Nephron (organoid): ENCODE measurements around the gene INSL3.

Experiments
- H3K27ac Mint-ChIP-seq, 3 experiments: 2 replicates each; pipeline ENCODE4 v1.8.0; 2020; ENCODE audit warnings: mixed read lengths in 3 of 3, mild to moderate bottlenecking in 2 of 3, moderate library complexity in 1 of 3
- H3K27me3 Mint-ChIP-seq: 2 replicates; pipeline ENCODE4 v1.8.0; 2021; ENCODE audit warnings: low read depth, mild to moderate bottlenecking, moderate library complexity, mixed read lengths
- H3K36me3 Mint-ChIP-seq: 2 replicates; pipeline ENCODE4 v1.8.0; 2020; ENCODE audit warnings: low read depth, mixed read lengths
- H3K4me1 Mint-ChIP-seq: 2 replicates; pipeline ENCODE4 v1.8.0; 2020; ENCODE audit warnings: mixed read lengths
- H3K4me3 Mint-ChIP-seq, 3 experiments: 2 replicates each; pipeline ENCODE4 v1.8.0; 2020; ENCODE audit warnings: mild to moderate bottlenecking in 3 of 3, mixed read lengths in 3 of 3, moderate library complexity in 2 of 3
- H3K9me3 Mint-ChIP-seq: 2 replicates; pipeline ENCODE4 v1.8.0; 2020; ENCODE audit warnings: mixed read lengths
- TF ChIP-seq, protein P1 (sequence below), 3 experiments: fragments of 200-600 bp; sonication (generic); IDR thresholded peaks; one replicate each; pipeline ENCODE4 v1.5.0; 2021; ENCODE audit warnings: antibody characterized with exemption in 3 of 3; ENCODE audit not compliant: unreplicated experiment in 3 of 3

Gene INSL3

GRCh38 chr19:17821190-17821589 is at the start of gene INSL3:
Gene INSL3 (minus strand): TSS chr19:17821519. CDS start chr19:17821506, 13 bp downstream.
- TF ChIP-seq, protein P1, sequence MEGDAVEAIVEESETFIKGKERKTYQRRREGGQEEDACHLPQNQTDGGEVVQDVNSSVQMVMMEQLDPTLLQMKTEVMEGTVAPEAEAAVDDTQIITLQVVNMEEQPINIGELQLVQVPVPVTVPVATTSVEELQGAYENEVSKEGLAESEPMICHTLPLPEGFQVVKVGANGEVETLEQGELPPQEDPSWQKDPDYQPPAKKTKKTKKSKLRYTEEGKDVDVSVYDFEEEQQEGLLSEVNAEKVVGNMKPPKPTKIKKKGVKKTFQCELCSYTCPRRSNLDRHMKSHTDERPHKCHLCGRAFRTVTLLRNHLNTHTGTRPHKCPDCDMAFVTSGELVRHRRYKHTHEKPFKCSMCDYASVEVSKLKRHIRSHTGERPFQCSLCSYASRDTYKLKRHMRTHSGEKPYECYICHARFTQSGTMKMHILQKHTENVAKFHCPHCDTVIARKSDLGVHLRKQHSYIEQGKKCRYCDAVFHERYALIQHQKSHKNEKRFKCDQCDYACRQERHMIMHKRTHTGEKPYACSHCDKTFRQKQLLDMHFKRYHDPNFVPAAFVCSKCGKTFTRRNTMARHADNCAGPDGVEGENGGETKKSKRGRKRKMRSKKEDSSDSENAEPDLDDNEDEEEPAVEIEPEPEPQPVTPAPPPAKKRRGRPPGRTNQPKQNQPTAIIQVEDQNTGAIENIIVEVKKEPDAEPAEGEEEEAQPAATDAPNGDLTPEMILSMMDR (IDR thresholded peaks at IDR 0.05; ENCODE audit: unreplicated experiment in 3 of 3) = no peak
- Mint-ChIP-seq H3K36me3 (no peaks in the 10 kb centered on the region), H3K9me3 (no peaks in the 10 kb centered on the region), H3K4me3 (no peak within 1 kb of the TSS), H3K27ac (no peak within 1 kb of the TSS), H3K27me3 (peaks cover 4% of the 10 kb centered on the region), H3K4me1 (no peaks in the 10 kb centered on the region)

GRCh38 chr19:17869114-17869608 is 47.8 kb upstream of the INSL3 start:
- H3K27ac Mint-ChIP-seq = no peak overlapping the region
- no peaks in the 10 kb centered on the region for H3K4me1 Mint-ChIP-seq
- H3K36me3 Mint-ChIP-seq = peaks cover 13% of the 10 kb centered on the region
- H3K27me3 Mint-ChIP-seq = peaks cover 67% of the 10 kb centered on the region
- TF ChIP-seq, protein P1 (IDR thresholded peaks at IDR 0.05; ENCODE audit: unreplicated experiment in 3 of 3) = no peak
- H3K9me3 Mint-ChIP-seq = no peaks in the 10 kb centered on the region
- no peak overlapping the region for H3K4me3 Mint-ChIP-seq

GRCh38 chr19:17868669-17869068 is 47.4 kb upstream of the INSL3 start:
- TF ChIP-seq, protein P1 (IDR thresholded peaks at IDR 0.05; ENCODE audit: unreplicated experiment in 3 of 3) = no peak
- Mint-ChIP-seq H3K9me3 (no peaks in the 10 kb centered on the region), H3K27me3 (peaks cover 62% of the 10 kb centered on the region), H3K4me3 (no peak overlapping the region), H3K4me1 (no peaks in the 10 kb centered on the region), H3K36me3 (peaks cover 18% of the 10 kb centered on the region), H3K27ac (no peak overlapping the region)

DNA sequence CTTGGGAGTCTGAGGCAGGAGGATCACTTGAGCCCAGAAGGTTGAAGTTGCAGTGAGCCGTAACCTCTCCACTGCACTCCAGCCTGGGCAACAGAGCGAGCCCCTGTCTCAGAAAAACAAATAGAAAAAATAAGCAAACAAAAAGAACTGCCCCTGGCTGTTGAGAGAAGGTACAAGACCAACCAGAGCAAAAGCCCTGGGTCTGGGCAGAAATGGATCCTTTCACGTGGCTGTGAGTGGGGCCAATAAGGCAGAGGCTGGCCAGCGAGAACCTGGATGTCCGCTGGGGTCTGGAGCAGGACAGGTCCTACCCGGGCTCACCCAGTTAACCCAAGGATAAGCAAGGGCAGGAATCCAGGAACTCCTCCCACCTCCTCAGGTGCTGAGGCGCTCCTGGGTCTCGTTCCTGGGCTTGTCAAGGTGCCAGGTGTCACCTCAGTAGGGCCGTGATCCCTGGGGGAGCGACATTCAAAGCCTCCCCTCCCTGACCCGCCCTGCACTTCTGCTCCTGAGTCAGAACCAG is 45.7 kb upstream of the INSL3 start:
- Mint-ChIP-seq H3K4me1 (no peaks in the 10 kb centered on the region), H3K9me3 (no peaks in the 10 kb centered on the region), H3K27ac (no peak overlapping the region), H3K36me3 (peaks cover 27% of the 10 kb centered on the region), H3K4me3 (no peak overlapping the region), H3K27me3 (peaks cover 47% of the 10 kb centered on the region)
- TF ChIP-seq, protein P1 (IDR thresholded peaks at IDR 0.05; ENCODE audit: unreplicated experiment in 3 of 3) = no peak

GRCh38 chr19:17866312-17866963 is 45.1 kb upstream of the INSL3 start:
- no peaks in the 10 kb centered on the region for H3K9me3 Mint-ChIP-seq
- no peak overlapping the region for H3K4me3 Mint-ChIP-seq
- H3K27ac Mint-ChIP-seq = no peak overlapping the region
- peaks cover 41% of the 10 kb centered on the region for H3K27me3 Mint-ChIP-seq
- peaks cover 31% of the 10 kb centered on the region for H3K36me3 Mint-ChIP-seq
- H3K4me1 Mint-ChIP-seq = peaks cover 3% of the 10 kb centered on the region
- TF ChIP-seq, protein P1 (IDR thresholded peaks at IDR 0.05; ENCODE audit: unreplicated experiment in 3 of 3) = no peak
